SH-SY5Y (cell line): Measurements from ENCODE around the gene BCL6.

Source experiments
- GATA2 ChIP-seq: IDR thresholded peaks from 2 replicates; pipeline ENCODE4 v1.6.1; 2011; ENCODE audit warnings: mild to moderate bottlenecking, low read depth, low read length
- GATA3 ChIP-seq: IDR thresholded peaks from 2 replicates; pipeline ENCODE4 v1.6.1; 2011; ENCODE audit warnings: low read depth, mild to moderate bottlenecking, low read length, moderate library complexity

DNA sequence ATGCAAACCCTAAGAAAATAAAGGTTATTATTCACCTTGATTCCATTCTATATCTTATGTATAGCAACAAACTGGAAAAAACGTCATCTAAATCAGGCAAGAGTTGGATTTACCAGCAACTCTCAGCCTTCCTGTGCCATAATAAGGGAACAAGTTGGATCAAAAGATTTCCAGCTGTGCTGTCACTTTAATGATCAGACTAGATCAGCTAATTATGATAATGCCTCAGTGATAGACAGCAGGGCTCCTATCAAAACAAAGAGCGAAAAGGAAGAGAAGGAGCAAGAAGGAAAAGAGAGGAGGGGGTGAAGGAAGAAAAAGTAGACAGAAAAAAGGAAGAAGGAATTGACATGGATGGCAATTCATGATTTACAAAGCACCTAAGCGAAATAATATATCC is 36.7 kb upstream of the BCL6 start:
- TF ChIP-seq GATA3 (no peak), GATA2 (no peak)
